Measurements from ENCODE around the gene ADGRA1.

The ADGRA1 gene

GRCh38 chr10:133076274-133077038 lies 11.3 kb upstream of the ADGRA1 start:
- no peak for DNase-seq (ENCODE audit: low spot score)

- DNase-seq (ENCODE audit: low spot score), result peak; percentile 59
Measured at GRCh38 chr10:133079836-133080682, 7.7 kb upstream of the ADGRA1 start.

DNA sequence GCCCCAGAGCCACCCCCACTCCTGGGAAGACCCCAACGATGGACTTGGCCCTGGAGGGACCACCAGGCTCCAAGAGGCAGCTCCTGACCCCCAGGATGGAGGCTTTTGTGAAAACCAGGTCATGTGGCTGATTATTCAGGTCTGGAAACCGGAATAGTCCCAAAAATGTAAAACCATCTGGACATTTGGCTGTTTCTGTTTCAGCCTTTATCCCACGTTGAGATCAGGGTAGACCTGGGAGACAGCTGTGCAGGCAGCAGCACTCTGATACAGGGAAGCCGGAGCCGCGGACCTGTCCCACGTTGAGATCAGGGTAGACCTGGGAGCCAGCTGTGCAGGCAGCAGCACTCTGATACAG lies 7.1 kb upstream of the ADGRA1 start:
- no peak for DNase-seq (ENCODE audit: low spot score)

GRCh38 chr10:133081636-133082035 lies 6.1 kb upstream of the ADGRA1 start:
- DNase-seq (ENCODE audit: low spot score), result no peak

GRCh38 chr10:133082685-133083421 lies 4.9 kb upstream of the ADGRA1 start:
- no peak for DNase-seq (ENCODE audit: low spot score)

DNA sequence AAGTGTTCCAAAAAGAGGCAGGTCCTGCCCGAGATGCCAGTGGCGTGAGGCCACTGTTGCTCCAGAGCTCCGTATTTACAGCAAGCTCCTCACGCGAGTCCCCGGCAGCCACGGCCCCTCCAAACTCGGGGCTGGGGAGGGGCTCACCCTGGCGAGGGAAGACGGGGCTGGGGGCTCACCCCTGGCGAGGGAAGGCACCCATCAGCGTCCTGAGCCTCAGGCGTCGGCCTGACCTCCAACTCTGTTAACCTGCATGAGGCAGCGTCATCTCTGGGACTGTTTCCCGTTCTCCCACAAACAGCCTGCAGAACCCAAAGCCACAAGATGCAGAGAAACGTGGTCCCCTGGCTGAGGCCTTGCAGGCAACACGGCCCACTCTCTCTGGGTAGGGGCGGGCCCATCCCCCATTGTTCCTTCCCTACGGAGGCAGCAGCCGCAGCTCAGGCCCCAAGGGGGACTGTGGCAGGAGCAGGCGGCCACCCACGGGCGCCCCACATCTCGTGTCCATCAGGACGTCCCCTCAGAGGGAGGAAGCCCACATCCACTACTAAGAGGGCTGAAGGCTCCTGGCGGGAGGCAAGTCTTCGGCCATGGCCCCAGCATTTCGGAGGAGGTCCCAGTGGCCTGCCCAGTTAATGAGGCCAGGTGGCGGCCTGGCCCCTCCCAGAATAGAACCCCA lies 4.2 kb upstream of the ADGRA1 start:
- DNase-seq (ENCODE audit: low spot score), result no peak

DNA sequence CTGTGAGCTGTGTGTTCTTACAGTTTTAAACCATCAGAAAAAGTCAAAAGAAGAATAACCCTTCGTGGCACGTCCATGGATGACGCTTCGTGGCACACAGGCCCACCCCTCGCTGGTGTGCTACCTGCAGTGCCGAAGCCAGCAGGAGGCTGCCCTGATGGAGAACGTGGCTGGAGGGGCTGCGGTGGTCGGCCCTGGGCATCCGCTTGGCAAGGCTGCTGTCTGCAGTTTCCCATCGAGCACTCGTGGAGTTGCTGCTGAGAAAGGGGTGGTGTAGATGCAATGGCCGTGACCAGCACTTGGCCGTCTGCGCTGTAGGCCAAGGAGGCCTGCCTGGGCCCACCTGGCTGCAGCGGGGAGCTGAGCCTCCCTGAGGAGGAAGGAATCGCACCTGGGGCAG lies 3.2 kb upstream of the ADGRA1 start:
- DNase-seq (ENCODE audit: low spot score), result no peak

DNA sequence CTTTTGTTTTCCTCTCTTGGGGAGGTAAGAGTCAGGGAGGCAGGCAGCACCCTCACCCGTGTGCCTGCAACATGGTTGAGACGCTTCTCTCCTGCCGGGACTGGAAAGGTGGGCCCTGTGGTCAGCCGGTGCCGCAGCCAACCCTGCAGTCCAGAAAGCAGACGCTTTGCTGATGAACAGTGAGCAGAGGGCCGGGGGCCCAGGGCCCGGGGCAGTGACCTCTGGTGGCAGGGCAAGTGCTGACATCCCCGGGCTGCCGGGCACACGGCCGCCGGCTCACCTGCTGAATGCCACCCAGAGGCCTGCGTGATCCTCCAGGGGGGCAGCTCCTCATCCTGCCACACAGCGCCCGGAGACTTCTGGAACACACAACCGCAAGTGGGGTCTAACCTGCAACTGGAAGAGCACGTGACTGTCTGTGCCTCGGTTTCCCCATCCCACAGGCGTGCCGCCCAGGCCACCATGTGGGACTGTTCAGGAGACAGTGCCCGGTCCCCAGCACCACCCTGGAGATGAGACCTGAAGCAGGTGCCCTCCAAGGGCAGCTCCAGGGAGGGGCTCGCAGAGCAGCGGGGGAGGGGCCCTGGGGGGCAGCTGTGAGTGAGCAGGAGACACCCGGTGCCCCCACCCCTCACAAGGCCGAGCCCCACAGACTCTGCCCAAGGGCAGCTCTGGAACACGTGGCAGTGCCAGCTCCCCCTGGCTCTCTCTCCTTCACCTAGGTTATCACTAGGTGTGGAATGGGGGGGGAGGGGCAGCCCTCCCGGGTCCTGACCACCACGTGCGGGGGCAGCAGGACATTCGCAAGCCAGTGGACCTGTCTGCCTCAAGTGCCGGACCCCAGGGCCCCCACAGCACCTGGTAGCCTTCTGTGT lies 2.2 kb upstream of the ADGRA1 start:
- DNase-seq (ENCODE audit: low spot score), result no peak

GRCh38 chr10:133086247-133086646 lies 1.5 kb upstream of the ADGRA1 start:
- no peak for DNase-seq (ENCODE audit: low spot score)

DNA sequence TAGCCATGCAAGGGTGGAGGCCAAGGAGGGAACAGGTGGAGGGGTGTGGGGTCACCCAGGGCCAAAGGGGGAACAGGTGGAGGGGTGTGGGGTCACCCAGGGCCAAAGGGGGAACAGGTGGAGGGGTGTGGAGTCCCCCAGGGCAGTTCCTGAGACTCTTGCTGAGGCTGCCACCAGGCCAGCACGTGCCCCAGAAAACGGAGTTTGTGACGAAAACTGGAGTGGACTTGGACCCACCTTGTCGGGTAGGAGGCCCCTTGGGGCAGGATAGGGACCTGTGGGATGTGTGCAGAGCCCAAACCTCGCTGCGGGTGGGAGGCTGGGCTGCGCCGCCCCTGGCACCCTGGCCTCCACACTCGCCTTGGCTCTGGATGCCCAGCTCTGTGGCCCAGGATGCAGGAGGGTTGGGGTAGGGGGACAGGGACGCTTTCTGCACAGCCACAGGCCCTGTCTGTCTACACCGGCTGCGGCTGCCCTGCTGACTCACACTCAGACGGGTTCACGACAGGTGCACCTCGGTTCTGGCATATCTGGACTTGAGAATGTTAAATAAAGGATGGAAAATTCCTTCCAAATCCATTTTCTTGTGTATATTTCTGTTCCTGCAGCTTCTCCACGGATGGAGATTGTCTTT lies 562 bp upstream of the ADGRA1 start:
- no peak for DNase-seq (ENCODE audit: low spot score)

DNA sequence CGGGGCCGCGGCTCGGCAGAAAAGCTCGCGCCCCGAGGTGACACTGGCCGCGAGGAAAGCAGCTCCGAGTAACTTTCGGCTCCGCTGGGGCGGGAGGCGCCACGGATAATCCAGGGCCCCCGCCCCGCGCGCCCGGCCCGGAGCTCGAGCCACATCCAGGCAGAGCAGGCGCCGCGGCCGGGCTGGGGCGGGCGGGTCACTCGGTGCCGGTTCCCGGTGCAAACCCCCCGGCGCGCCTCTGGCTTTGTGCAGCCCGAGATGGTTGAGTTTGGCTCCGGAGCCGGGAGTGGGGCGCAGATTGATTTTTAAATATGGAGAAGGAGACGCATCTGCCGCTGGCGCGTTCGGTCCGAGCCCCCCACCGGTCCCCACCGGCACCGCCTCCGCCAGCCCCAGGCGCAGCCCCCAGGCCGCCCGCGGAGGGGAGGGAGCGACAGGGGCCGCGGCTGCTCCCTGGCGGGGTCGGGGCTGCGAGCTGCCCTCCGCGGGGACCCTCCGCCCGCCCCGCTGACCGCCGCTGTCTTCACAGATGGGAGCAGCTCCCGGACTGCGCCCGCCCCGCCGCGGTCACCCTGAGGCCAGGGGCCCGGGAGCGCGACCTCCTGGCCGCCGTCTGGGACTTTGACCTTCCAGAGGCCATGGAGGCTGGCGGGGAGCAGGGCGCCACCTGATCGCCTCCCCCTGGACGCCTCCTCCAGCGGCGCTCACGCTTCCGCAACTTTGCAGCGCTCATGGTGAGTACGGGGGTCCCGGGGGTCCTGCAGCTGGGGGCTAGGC lies 643 bp downstream of the ADGRA1 start:
- no peak for DNase-seq (ENCODE audit: low spot score)

DNA sequence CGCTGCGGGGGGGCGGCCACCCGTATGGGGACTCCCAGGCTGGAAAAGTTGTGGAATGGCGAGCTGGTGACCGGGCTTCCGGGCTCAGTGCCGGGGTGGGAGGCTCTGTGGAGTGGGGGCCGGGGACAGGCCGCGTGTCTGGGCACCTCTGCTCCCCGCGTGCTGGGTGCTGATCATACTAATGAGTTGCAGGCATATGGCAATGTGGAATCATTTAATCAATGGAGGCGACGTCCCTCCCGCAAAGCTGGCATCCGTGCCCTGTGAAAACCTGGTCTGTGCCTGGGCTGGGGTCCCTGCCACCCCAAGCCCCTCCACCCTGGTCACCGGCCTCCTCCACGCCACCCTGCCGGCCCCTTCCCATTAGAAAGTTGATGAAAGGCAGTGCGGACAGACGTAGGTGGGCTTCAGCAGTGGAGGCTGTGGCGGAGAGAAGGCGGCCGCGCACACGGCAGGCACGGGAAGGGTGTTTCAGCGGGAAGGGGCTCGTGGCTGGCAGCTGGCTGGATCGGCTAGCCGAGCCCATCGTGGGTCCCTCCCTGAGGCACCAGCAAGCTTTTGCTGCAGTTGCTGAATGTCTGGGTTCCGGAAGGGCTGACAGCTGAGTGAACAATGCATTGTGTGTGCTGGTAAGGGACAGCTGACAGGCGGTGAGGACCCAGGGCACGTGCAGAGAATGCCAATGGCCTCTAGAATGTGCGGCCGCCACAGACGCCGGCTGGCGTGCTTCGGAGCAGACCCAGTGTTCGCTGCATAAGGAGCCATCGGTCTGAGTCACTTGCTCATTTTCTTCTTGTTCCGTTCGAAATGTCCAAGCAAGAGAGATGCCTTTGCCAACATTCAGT lies 1.5 kb downstream of the ADGRA1 start:
- DNase-seq (ENCODE audit: low spot score), result no peak

- no peak for DNase-seq (ENCODE audit: low spot score)
Measured at GRCh38 chr10:133090101-133090500, 2.4 kb downstream of the ADGRA1 start.

DNA sequence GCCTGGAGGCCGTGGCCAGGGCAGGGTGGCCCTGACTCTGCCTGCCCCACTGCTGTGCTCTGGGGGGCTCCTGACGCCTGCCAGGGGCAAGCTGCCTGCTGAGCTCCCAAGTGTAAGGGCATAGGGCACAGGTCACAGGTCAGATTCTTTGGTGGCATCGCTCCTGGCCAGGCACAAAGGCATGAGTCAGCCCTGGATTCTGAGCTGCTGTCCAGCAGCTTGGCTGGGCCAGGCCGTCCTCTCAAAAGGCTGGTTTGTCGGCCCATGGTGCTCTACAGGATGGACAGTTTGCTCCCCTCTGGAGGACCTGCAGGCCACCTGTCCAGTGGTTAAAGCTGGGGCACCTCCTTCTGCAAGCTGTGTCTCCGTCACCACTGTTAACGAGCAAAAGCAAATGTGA lies 2.9 kb downstream of the ADGRA1 start:
- no peak for DNase-seq (ENCODE audit: low spot score)

- DNase-seq (ENCODE audit: low spot score), result no peak
Measured at GRCh38 chr10:133091316-133091715, 3.6 kb downstream of the ADGRA1 start.

DNA sequence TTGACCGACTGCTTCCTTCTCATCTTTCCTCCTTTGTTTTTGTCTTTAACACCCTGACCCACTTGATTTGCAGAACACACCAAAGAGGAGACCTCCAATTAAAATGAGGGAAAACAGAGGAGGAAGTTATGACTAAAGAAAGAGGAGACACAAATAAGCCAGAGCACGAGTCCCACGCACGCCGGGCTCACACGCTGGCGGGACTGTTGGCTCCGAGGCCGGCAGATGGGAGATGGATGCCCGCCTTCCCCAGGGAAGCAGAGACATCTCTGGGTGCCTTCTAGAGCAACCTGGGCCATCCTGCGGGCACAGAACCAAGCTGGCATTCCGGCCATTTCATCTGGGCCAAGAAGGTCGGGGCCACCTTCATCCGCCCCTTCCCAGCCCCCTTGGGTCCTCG lies 5.6 kb downstream of the ADGRA1 start:
- no peak for DNase-seq (ENCODE audit: low spot score)

- DNase-seq (ENCODE audit: low spot score), result no peak
Measured at GRCh38 chr10:133094286-133094685, 6.6 kb downstream of the ADGRA1 start.

DNA sequence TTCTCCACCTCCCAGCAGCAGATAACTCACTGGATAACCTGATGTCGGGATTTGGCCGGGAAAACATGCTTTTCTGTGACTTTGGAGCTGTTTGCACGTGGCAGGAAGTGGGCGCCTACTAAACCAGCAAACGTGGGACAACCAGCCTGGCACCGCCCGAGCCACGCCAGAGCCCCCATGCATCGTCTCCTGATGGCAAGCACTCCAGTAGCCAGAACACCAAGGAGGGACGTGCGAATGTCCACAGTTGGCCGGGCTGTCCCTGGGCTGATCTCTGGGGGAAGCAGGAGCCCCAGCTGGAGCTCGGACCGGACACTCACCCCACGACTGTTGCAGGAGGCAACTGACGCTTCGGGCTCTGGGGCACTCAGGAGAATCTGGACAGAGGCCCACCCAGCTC lies 7.1 kb downstream of the ADGRA1 start:
- no peak for DNase-seq (ENCODE audit: low spot score)

- no peak for DNase-seq (ENCODE audit: low spot score)
Measured at GRCh38 chr10:133095586-133095985, 7.9 kb downstream of the ADGRA1 start.
